Suprapubic skin (tissue), 4 donors: ENCODE results near the gene MTMR11.
"Not testable (repeated sequence)": the region's sequence is repeated elsewhere in the genome, so short reads cannot be mapped to it uniquely, and the experiment has no call there.

Experiments
- EP300 ChIP-seq: sonication (generic); formaldehyde crosslinking; IDR thresholded peaks from one replicate; pipeline ENCODE4 v1.6.1; 2017; ENCODE audit warnings: antibody characterized with exemption
- POLR2AphosphoS5 ChIP-seq, 3 donors: sonication (generic); formaldehyde crosslinking; IDR thresholded peaks; one replicate each; pipeline ENCODE4 v1.6.1; 2017; ENCODE audit warnings: antibody characterized with exemption in 3 of 3
- TF ChIP-seq, protein P1 (sequence below), 2 donors: fragments of 200-600 bp in 1 of 2; fragments of 450-650 bp in 1 of 2; sonication (generic) in 1 of 2; IDR thresholded peaks; one replicate each; pipeline ENCODE4 v1.5.1; 2016 to 2019; ENCODE audit warnings: antibody characterized with exemption in 2 of 2, mild to moderate bottlenecking in 1 of 2, moderate library complexity in 1 of 2

DNA sequence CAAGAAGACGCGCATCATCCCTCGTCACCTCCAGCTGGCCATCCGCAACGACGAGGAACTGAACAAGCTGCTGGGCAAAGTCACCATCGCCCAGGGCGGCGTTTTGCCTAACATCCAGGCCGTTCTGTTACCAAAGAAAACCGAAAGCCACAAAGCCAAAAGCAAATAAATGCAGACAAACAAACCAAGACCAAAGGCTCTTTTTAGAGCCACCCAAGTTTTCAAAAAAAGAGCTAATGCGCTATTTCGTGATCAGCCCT is 49.6 kb downstream of the MTMR11 start:
- TF ChIP-seq, protein P1, sequence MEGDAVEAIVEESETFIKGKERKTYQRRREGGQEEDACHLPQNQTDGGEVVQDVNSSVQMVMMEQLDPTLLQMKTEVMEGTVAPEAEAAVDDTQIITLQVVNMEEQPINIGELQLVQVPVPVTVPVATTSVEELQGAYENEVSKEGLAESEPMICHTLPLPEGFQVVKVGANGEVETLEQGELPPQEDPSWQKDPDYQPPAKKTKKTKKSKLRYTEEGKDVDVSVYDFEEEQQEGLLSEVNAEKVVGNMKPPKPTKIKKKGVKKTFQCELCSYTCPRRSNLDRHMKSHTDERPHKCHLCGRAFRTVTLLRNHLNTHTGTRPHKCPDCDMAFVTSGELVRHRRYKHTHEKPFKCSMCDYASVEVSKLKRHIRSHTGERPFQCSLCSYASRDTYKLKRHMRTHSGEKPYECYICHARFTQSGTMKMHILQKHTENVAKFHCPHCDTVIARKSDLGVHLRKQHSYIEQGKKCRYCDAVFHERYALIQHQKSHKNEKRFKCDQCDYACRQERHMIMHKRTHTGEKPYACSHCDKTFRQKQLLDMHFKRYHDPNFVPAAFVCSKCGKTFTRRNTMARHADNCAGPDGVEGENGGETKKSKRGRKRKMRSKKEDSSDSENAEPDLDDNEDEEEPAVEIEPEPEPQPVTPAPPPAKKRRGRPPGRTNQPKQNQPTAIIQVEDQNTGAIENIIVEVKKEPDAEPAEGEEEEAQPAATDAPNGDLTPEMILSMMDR (IDR thresholded peaks at IDR 0.05) = not testable (repeated sequence)
- not testable (repeated sequence) for TF ChIP-seq EP300; POLR2AphosphoS5 (IDR thresholded peaks at IDR 0.05)
